GM10266 (cell line): ENCODE results near the gene TSEN2.

Source experiments
- DNase-seq: peaks from one replicate; pipeline ENCODE4 v3.0.0; 2012; ENCODE audit errors: extremely low spot score
- CTCF ChIP-seq: IDR thresholded peaks from 2 replicates; pipeline ENCODE4 v1.5.1; 2012; ENCODE audit warnings: mild to moderate bottlenecking, low read depth; ENCODE audit not compliant: control insufficient read depth, insufficient read depth; ENCODE audit errors: missing control alignments

The TSEN2 gene

GRCh38 chr3:12440927-12441714 lies 43.2 kb upstream of the TSEN2 start:
- no peak for DNase-seq
- TF ChIP-seq CTCF = no peak

GRCh38 chr3:12442654-12443501 lies 41.4 kb upstream of the TSEN2 start:
- DNase-seq = no peak

GRCh38 chr3:12443781-12444522 lies 40.3 kb upstream of the TSEN2 start:
- no peak for TF ChIP-seq CTCF
- no peak for DNase-seq

More at GRCh38 chr3:12442654-12443501, 41.4 kb upstream of the TSEN2 start:
- no peak for TF ChIP-seq CTCF

GRCh38 chr3:12444582-12445471 lies 39.5 kb upstream of the TSEN2 start:
- TF ChIP-seq CTCF = no peak
- no peak for DNase-seq

- no peak for DNase-seq
Observed at GRCh38 chr3:12445523-12446240, 38.6 kb upstream of the TSEN2 start.

More at GRCh38 chr3:12445523-12446240, 38.6 kb upstream of the TSEN2 start:
- TF ChIP-seq CTCF = no peak
